DMS114 treated with DMSO at 0.1 percent for 48 hours (cell line): ENCODE results near the gene IFNAR1.
"Not testable (repeated sequence)": the region's sequence is repeated elsewhere in the genome, so short reads cannot be mapped to it uniquely, and the experiment has no call there.

Source experiments
- DNase-seq: peaks from one replicate; lab custom pipeline; 2025; ENCODE audit not compliant: unreplicated experiment; lab: John Stamatoyannopoulos, UW

IFNAR1 gene

DNA sequence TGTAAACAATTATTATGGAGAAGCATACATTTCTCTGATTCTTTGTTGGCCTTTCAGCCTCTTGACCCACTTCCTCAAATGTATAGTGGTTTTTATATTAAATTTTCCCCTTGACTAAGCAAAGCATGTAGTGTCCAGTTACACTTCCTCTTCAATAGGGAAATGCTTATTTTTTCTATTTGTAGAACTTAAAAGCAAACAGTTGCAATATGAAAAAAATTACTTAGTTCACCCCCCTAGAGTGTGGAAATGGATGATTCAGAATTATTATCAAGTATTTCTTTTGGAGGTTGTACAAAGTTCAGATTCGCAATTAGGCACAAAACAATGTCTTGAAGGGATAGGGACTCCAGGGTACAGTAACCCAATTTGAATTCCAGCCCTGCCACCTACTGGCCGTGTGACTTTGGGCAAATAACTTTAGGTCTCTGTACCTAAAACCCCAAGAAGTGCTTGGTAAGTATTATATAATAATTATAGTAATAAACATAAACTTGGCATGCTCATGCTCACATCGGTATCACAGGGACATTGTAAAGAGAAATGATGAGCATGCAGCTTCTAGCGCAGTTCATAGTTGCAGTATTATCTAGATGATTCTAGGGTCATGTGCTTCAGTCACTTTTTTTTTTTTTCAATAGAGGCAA, 49.8 kb downstream of the IFNAR1 start:
- no peak for DNase-seq

DNA sequence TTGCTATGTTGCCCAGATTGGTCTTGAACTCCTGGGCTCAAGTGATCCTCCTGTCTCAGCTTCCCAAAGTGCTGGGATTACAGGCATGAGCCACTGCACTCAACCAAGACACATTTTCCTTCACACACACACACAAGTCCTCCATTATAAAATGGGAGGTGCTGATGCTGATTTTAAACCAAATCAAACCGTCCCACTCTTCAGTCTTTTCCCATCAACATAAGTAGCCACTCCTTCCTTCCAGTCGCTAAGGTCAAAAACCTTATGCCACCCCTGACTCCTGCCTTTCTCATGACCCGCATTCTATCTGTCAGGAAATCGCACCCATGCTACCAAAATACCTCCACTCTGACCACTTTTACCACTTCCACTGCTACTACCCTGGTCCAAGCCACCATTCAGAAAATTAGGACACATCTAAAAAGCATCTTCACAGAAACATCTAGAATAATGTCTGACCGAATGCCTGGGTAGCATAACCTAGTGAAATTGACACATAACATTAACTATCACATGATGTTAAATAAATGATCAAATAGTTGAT, 50.4 kb downstream of the IFNAR1 start:
- no peak for DNase-seq

DNA sequence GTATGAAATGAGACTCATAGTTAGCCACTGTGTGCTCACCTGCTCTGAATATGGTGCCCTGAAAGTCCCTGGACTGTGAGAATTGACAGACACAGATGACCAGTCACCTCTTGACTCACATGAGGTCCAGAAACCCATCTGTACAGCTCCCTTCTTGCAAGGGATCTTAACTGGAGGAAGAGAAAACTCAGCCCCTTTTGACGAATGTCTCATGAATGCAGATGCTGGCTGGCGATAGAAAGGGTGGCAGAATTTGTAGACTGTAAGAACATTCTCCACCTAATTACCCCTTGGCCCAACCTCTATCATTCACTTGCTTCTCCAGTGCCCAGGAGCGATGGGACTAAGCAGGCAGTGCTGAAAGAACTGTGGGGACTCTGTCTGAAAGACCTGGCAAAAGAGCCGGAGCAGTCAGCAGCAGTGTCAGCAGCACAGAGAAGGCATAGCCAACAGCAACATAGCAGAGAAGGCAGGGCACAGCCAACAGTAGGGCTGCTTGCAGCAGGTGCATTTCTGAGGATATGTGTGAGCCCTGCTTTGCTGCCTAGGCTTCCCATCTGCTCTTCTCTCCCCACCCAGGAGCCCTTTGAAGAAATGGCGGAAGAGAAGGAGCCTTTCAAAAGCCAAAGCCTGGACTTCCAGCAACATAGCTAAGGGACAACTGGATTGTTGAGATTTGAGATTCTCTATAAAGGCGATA, 52.6 kb downstream of the IFNAR1 start:
- no peak for DNase-seq

DNA sequence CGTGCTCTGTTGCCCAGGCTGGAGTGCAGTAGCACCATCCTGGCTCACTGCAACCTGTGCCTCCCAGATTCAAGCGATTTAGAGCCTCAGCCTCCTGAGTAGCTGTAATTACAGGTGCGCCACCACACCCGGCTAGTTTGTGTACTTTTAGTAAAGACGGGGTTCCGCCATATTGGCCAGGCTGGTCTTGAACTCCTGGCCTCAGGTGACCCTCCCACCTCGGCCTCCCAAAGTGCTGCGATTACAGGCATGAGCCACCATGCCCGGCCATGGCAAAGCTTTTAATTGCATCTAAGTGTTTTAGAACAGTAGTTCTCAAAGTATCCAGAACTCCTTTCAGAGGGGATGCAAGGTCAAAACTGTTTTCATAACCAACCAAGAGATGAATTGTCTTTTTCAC, 53.3 kb downstream of the IFNAR1 start:
- no peak for DNase-seq

DNA sequence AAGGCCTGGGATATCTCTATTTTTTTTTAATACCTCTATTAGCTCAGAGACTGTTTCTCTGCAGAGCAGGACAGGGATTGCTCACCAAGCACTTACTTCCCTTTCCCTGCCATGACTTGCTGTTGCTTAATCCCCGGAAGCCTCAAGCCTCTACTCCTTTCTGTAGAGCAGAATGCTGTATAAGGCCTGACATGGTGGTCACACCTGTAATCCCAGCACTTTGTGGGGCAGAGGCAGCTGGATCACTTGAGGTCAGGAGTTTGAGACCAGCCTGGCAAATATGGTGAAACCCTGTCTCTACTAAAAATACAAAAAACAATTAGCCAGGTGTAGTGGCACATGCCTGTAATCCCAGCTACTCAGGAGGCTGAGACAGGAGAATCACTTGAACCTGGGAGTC, 55.2 kb downstream of the IFNAR1 start:
- not testable (repeated sequence) for DNase-seq

DNA sequence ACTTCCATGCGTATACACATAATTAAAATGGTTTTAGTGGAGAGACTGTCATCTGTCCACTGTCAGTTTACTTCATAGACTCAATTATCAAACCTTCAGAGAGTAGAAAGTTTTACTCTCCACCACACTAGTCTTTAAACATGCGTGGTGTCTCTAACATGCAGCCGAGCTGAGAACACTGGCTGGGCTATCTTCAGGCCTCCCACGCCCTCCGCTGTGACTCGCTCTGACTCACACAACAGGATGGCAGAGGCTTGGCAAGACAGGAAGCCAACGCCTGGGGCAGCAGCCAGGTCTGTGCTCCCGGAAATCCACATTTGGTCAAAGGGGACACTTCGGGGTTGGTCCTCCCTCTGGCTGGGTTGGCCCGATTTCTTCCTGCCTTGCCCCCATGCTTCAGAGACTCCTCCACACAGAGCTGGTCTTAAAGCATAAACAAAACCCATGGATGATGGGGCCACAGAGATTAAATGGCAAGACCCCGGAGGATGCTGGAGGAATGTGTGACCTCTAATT, 55.8 kb downstream of the IFNAR1 start:
- no peak for DNase-seq

DNA sequence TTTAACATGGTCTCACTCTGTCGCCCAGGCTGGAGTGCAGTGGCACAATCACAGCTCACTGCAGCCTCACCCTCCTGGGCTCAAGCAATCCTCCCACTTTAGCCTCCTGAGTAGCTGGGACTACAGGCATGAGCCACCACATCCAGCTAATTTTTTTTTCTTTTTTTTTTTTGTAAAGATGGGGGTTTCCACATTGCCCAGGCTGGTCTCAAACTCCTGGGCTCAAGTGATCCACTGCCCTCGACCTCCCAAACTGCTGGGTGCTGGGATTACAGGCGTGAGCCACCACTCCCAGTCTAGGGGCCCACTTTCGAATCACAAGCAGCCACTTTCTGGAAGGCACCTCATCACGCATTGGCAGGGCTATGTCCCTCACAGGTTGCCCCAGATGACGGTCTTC, 56.6 kb downstream of the IFNAR1 start:
- not testable (repeated sequence) for DNase-seq

DNA sequence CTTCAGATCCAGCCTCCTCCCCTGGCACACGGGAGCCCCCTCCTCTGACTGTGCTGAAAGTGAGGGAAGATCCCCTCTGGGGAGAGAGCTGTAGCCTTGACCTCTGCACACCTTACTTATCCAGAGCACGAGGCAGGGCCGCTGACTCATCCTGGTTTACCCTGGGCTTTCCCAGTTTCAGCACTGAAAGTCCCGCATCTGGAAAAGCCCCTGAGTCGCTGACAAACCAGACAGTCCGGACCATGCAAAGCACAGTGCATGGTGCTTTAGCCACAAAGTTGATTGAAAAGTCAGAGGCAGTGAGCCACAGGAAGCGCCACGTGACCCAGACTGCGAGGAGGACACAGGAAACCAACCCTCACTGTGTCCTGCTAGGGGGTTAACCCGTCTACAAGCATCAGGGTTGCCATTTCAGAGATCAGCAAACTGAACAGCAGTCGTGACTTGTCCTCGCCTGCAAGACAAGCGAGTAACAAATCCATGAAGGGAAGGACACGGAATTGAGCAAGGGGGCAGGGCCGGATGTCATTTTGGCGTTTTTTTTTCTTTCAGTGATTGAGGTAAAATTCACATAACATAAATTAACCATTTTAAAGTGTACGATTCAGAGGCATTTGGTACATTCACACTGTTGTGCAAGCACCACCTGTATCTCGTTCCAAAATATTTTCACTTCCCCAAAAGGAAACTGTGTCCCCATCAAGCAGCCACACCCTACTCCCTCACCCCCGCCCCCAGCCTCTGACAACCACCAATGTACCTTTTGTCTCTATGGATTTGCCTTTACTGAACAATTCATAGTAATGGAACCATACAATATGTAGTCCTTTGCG, 58.5 kb downstream of the IFNAR1 start:
- no peak for DNase-seq

DNA sequence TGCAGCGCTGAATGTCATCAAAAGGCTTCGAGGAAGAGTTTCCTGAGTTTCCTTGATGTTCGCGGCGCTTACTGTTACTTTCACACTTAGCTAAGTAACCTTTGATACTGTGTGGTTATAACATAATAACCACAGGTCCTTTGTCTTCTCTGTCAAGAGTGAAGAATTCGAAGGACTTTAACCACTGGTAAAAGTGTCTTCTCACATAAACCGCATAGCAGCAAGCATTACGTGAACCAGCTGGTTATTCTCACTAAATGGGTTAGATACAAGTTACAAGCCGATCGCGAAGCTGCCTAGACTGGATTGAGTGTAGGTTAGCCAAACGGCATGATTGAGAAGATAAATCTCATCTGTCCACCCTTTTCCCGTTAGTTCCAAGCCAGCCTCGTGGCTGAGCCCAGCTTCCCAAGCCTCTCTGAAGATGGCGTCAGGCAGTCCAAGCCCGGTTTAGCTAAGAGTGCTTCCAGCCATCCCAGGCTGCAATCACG, 60.1 kb downstream of the IFNAR1 start:
- DNase-seq: no peak

DNA sequence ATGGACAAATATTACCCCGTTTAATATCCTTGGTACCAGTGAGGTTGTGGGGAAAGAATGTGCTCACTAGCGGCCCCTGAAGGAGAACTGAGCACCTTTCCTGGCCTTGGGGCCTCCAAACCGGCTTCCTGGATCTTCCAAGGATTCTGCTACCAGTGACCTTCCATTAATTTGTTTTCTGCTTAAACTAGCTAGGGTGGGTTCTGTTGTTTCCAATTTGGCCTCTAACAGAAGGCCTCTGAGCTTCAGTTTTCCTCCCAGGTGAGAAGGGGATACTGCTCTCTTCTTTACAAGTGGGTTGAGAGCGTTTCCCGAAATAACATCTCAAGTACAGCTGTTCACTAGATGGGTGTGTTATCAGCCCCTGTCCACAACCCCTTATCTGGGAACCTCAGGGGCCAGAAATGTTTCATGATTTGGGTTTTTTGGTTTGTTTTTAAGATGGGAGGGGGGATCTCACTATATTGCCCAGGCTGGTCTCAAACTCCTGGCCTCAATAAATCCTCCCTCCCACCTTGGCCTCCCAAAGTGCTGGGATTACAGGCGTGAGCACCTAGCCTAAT, 61.5 kb downstream of the IFNAR1 start:
- no peak for DNase-seq

DNA sequence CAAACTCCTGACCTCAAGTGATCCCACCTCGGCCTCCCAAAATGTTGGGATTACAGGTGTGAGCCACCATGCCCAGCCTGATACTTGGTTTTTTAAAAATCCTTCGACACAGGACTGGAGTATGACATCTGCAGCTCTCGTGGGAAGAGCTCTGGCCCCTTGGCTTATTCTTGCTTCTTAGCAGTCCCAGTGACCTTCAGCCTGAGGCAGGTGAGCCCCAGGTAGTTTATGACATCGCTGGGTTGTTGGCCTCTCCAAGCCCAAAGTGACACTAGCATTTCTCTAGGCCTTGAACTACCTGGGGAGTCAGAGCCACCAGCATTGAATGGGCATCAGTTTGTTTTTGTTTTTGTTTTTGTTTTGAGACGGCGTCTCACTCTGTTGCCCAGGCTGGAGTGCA, 62.5 kb downstream of the IFNAR1 start:
- no peak for DNase-seq

DNA sequence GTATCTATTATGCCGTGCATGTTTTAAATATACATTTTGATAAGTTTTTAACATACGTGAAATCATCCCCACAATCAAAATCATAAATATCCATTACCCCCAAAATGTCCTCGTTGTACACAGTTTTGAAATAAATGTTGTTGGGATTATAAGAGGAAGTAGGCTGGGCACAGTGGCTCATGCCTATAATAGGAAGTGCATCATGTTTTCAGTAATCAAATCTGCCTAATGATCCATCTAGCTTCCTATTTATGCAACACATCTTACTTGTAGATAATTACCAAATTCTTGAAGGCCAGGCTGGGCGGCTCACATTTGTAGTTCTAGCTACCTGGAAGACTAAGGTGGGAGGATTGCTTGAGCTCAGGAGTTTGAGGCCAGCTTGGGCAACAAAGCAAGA, 63.4 kb downstream of the IFNAR1 start:
- no peak for DNase-seq

DNA sequence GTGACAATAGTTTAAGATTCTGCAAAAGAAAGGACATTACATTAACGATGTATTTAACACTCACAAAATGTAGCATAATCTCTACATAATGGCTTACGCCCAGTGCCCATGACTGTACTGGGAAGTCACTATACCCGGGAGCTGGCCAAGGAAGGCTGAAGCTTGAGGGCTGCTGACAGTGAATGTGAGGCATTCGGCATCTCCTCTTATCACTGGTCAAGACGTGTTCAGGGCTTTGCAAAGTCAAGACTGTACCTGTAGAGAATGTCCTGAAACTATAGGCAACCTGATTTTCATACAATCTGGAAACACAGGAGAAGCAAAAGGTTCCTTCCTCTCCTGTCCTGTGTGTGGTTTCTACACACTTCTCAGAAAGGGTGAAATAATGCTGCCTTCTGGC, 65.7 kb downstream of the IFNAR1 start:
- DNase-seq: no peak

DNA sequence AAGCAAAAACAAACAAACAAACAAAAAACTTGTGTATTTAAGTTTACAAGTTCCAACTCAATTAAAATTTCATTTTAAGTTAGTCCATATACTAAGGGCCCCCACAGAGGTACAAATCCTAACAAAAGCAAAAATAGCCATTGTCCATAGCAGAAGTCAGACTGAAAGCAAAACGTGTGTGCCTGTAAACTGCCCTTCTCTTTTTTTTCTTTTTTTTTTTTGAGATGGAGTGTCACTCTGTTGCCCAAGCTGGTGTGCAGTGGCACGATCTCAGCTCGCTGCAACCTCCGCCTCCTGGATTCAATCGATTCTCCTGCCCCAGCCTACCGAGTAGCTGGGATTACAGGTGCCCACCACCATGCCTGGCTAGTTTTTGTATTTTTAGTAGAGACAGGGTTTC, 66.9 kb downstream of the IFNAR1 start:
- no peak for DNase-seq

DNA sequence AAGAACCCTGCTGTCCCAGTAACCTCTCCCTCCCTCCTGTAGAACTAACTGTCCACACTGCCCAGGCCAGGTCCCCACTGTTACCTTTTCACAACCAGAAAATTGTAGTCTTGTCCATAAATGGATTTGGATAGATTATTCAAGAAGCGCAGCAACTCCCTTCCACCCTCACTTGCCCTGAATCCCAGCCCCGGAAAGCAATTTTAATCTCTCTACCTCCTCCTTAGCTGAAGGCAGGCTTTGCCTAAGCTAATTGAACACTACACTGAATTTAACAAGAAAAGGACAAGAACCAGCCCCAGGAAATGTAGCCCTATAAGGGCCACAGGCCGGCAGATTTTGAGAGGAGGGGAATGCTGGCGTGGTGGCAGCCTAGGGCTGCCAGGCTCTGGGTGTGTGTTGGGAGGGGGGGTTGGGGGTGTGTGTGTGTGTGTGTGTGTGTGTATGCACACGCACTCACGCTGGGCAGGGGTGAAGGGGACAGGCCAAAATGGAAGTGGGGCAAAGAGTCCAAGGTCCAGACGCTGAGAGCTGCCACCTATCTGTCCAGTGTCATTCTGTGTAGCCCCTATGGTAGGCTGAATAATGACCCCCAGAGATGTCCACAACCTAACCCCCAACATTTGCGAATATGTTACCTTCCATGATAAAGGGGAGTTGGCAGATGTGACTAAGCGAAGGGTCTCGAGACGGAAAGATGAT, 67.7 kb downstream of the IFNAR1 start:
- DNase-seq: no peak

DNA sequence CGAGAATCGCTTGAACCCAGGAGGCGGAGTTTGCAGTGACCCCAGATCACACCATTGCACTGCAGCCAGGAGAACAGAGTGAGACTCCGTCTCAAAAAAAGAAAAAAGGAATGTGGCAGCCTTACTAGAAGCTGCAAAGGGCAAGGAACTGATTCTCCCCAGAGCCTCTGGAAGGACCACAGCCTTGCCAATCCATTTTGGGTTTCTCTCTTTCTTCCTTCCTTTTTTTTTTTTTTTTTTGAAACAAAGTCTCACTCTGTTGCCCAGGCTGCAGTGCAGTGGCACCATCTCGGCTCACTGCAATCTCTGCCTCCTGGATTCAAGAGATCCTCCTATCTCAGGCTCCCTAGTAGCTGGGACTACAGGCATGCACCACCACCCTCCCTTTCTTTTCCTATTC, 68.6 kb downstream of the IFNAR1 start:
- DNase-seq: no peak

DNA sequence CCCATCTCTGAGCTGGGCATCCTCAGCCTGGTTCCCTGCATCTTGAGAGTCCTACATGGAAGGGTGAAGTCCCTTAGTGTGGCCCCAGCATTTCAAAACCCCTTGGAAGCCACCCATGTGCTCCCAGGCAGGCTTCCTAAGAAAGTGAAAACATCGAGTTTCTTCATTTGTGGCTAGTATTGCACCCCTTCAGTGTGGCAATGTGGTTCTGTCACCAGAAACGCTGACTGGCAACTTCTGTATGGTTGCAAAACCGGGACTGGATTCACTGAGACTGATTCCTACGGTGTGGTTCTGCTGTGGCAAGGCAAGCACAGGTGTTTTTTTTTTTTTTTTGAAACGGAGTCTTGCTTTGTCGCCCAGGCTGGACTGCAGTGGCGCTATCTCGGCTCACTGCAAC, 69.5 kb downstream of the IFNAR1 start:
- DNase-seq: no peak

DNA sequence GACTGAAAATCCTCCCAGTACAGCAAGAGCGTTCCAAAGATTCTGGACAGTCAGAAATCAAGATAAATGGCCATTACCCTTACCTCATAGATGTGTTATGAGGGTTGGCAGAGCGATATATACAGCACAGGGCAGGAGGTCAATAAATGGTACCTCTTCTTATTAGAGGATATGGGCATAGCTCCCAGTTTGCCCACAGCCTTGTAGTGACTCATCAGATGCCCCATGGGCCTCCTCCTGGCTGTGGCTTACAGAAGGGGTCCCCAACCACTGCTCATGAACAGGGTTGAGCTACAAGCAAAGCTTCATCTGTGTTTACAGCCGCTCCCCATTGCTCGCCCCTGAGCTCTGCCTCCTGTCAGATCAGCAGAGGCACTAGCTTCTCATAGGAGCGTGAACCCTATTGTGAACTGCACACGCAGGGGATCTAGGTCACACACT, 71.1 kb downstream of the IFNAR1 start:
- DNase-seq: no peak

DNA sequence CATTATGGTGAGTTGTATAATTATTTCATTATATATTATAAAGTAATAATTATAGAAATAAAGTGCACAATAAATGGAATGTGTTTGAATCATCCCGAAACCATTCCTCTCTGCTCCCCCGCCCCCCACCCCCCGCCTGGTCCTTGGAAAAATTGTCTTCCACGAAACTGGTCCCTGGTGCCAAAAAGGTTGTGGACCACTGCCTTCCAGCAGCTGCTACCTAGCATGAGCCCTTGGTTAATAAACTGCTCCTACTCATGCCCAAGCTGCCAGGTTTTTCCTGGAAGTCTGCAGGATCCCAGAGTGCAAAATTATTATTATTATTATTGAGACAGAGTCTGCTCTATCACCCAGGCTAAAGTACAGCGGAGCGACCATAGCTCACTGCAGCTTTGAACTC, 71.7 kb downstream of the IFNAR1 start:
- DNase-seq: no peak

DNA sequence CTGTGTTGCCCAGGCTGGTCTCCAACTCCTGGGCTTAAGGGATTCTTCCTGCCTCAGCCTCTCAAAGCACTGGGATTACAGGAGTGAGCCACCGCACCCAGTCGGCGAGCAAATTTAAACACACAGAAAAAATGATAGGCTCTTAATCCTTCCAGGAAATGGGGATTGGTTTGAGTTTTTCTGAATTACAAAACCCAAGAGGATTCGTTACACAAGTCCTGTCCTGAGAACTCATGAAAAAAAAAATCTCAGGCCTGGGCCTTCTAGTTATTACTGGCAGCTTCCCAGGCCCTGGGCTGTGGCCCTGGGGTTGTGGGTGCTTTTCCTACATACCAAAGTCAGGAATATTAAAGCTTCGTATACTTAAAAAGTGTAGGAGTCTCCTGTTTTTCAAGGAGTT, 72.2 kb downstream of the IFNAR1 start:
- no peak for DNase-seq
